Measurements from ENCODE around the gene PCSK2. TPM values are rescaled to one million over a fixed set of nuclear protein-coding genes. Genes with fewer than 3 reads are reported as not detected.

Gene PCSK2
- total and polyA plus RNA-seq, 5 experiments from 2014 or later: not detected

DNA sequence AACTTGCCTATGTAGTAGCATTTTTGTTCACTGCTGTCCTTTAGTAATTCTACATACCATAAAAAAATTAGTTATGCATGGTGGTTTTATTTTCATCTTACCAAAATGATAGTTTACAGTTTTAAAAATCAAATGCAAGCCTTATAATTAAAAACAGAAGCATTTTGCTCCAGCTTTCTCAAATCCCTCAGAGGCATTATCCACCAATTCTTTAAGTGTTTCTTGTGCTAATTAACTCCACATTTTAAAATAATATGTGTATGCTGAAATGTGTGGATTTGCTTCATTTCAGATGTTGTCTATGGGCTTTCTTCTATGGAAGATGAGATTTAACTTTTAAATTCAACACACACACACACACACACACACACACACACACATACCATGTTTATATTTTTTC is 49.3 kb downstream of the PCSK2 start:
- ATAC-seq: no peak
- Mint-ChIP-seq H3K36me3 (peaks cover 0 to 8% (median 0%) of the 10 kb centered on the region in 3 donors), H3K9me3 (peaks cover 3 to 26% (median 8%) of the 10 kb centered on the region in 9 donors), H3K27ac (no peak overlapping the region), H3K4me3 (no peak overlapping the region), H3K4me1 (no peaks in the 10 kb centered on the region), H3K27me3 (peaks cover 0 to 13% (median 3%) of the 10 kb centered on the region in 5 donors)
- no peak for DNase-seq
- POLR2A ChIA-PET: no interaction called here

DNA sequence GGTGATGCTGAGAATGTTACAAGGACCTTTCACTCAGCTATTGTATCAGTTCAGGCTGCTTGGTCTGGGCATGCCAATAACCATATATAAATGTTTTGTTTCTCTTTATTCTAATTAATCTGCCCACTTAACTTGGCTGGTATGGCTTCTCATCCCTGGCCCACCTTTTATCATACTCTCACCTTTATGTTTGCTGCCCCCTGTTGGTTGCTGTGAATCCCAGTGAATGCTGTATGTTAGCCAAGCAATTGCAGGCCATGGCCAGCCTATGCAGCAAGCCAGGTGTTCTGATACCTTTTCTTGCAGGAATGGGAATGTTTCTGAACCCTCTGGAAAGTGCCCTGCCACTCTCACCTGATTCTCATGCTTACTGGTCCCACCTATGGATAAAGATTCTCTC is 54.6 kb downstream of the PCSK2 start:
- POLR2A ChIA-PET: no interaction called here
- DNase-seq (no peak), ATAC-seq (no peak)
- peaks cover 0 to 3% (median 0%) of the 10 kb centered on the region in 3 donors for H3K36me3 Mint-ChIP-seq
- H3K4me3 Mint-ChIP-seq: no peak overlapping the region
- H3K27ac Mint-ChIP-seq: no peak overlapping the region
- peaks cover 0 to 8% (median 0%) of the 10 kb centered on the region in 5 donors for H3K27me3 Mint-ChIP-seq
- H3K4me1 Mint-ChIP-seq: no peaks in the 10 kb centered on the region
- peaks cover 0 to 24% (median 8%) of the 10 kb centered on the region in 9 donors for H3K9me3 Mint-ChIP-seq

DNA sequence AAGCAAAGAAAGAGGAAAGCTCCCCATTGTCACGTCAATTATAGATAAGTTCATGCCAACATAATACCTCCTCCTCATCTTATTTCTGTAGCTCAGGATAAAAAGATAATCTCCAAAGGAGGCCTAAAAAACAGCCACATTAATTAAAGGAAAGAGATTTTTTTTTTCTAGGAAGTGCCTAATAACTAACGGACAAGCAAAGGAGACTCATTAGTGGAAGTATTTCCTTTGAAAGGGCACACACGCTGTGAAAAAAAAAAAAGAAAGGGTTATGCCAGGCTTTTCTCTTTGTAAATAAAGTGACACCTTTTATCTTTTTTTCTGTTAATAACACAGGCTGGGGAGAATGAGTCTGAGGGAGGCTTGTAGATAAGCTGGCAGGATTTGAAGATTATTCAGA is 55.7 kb downstream of the PCSK2 start:
- Mint-ChIP-seq H3K4me1 (no peaks in the 10 kb centered on the region), H3K27ac (no peak overlapping the region), H3K9me3 (peaks cover 0 to 24% (median 8%) of the 10 kb centered on the region in 9 donors), H3K27me3 (peaks cover 0 to 16% (median 0%) of the 10 kb centered on the region in 5 donors), H3K4me3 (no peak overlapping the region), H3K36me3 (peaks cover 0 to 3% (median 0%) of the 10 kb centered on the region in 3 donors)
- DNase-seq (no peak), ATAC-seq (no peak)
- POLR2A ChIA-PET: no interaction called here

DNA sequence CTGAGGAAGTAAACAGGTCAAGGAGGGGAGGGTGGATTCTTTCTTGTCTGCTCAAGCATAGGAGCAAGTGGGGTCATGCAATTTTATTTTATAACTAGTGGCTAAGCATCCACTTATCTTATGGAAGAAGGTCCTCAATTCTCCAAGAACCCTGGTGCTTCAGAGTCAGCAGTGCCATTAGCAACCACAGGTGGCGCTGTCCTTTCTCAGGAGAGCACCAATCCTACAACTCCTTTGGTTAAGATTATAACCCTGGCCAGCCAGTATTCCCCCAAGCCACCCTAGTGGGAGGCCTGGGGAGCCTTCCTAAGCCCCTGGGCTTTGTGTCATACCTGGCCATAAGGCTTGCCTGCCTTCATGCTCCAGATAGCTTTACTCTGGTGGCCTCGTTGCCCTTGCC is 60.7 kb downstream of the PCSK2 start:
- H3K4me1 Mint-ChIP-seq: no peaks in the 10 kb centered on the region
- no peak overlapping the region for H3K4me3 Mint-ChIP-seq
- DNase-seq (no peak), ATAC-seq (no peak)
- POLR2A ChIA-PET: no interaction called here
- H3K9me3 Mint-ChIP-seq: no peaks in the 10 kb centered on the region
- no peak overlapping the region for H3K27ac Mint-ChIP-seq
- H3K36me3 Mint-ChIP-seq: no peaks in the 10 kb centered on the region
- peaks cover 0 to 17% (median 2%) of the 10 kb centered on the region in 5 donors for H3K27me3 Mint-ChIP-seq

DNA sequence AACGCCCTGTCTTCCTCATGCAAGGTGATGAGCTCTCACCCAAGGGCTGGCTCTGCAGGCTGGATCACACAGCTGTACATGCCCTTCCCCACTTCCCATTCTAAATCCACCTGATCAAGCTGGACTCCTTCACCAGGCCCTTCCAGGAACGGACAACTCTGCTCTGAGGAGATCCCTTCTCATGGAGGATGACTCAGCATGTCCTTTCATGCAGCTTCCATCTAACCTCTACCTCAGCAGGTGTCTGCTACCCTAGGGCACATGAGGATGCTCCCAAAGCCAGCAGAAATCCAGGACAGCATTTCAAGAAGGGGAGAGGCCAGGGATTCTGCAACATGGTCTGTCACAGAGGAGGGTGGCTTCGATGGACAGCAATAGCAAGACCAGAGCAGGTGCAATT is 61.2 kb downstream of the PCSK2 start:
- Mint-ChIP-seq H3K27me3 (peaks cover 0 to 17% (median 2%) of the 10 kb centered on the region in 5 donors), H3K9me3 (no peaks in the 10 kb centered on the region), H3K4me3 (no peak overlapping the region), H3K4me1 (no peaks in the 10 kb centered on the region), H3K36me3 (no peaks in the 10 kb centered on the region), H3K27ac (no peak overlapping the region)
- POLR2A ChIA-PET: no interaction called here
- no peak for ATAC-seq
- no peak for DNase-seq

DNA sequence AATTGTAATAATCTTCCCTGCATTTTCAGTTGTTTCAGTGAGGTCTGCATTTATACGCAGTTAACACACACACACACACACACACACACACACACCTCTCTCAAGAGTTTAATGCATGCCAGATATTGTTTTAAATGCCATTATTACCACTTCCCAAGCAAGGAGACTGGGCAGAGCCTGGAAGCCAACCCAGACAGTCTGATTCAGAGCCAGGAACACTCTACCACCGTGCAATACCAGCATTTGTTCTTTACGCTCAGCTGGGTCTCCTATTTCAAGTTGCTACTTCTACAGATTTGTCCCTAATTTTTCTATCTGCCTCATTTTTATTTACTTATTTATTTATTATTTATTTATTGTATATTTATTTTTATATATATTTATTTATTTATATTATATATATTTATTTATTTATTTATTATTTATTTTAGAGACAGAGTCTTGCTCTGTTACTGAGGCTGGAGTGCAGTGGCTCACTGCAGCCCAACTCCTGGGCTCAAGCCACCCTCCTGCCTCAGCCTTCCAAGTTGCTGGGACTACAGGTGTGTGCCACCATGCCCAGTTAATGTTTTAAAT is 68.4 kb downstream of the PCSK2 start:
- no peaks in the 10 kb centered on the region for H3K9me3 Mint-ChIP-seq
- no peak for DNase-seq
- no peak overlapping the region for H3K4me3 Mint-ChIP-seq
- no peak overlapping the region for H3K27ac Mint-ChIP-seq
- POLR2A ChIA-PET: no interaction called here
- H3K27me3 Mint-ChIP-seq: peaks cover 0 to 5% (median 0%) of the 10 kb centered on the region in 5 donors
- no peaks in the 10 kb centered on the region for H3K4me1 Mint-ChIP-seq
- H3K36me3 Mint-ChIP-seq: no peaks in the 10 kb centered on the region
- no peak for ATAC-seq

DNA sequence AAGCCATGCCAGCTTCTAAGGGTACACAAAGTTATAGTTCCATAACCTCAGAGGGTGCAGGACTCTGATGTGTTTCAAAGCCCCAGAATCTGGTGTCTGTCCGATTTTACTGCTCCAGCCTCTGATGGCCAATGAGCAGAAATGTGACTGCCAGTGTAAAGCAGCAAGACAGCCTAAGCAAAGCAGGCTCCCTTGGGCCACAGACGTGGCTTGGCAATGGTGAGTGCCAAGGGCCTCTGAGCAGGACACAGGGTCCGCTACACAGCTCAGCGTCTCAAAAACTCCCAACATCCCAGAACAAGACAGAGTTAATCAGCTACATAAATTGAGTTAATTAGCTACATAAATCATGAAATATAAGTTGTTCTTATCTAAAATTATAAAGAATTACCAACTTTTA is 69.2 kb downstream of the PCSK2 start:
- no peaks in the 10 kb centered on the region for H3K9me3 Mint-ChIP-seq
- POLR2A ChIA-PET: no interaction called here
- H3K27me3 Mint-ChIP-seq: peaks cover 0 to 5% (median 0%) of the 10 kb centered on the region in 5 donors
- no peak for ATAC-seq
- no peak overlapping the region for H3K27ac Mint-ChIP-seq
- DNase-seq: no peak
- H3K36me3 Mint-ChIP-seq: no peaks in the 10 kb centered on the region
- no peaks in the 10 kb centered on the region for H3K4me1 Mint-ChIP-seq
- no peak overlapping the region for H3K4me3 Mint-ChIP-seq

DNA sequence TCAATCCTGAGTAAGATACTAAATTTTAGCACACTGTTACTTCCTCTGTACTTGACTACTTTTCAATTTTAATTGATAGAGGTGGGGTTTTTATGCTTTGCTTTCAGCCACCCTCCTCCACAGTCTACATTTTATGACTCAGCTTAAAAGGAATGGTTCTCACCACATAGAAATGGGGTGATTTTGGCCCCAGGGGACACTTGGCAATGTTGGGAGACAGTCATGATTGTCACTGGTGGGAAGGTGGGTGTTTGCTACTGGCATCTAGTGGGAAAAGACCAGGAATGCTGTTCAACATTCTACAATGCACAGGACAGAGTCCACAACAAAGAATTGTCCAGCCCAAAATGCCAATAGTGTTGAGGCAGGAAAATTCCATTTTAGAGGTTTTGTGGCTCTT is 71.3 kb downstream of the PCSK2 start:
- Mint-ChIP-seq H3K36me3 (no peaks in the 10 kb centered on the region), H3K4me1 (no peaks in the 10 kb centered on the region), H3K9me3 (peaks cover 0 to 7% (median 0%) of the 10 kb centered on the region in 9 donors), H3K27ac (no peak overlapping the region), H3K4me3 (no peak overlapping the region), H3K27me3 (peaks cover 0 to 8% (median 0%) of the 10 kb centered on the region in 5 donors)
- ATAC-seq (no peak), DNase-seq (no peak)
- POLR2A ChIA-PET: no interaction called here

DNA sequence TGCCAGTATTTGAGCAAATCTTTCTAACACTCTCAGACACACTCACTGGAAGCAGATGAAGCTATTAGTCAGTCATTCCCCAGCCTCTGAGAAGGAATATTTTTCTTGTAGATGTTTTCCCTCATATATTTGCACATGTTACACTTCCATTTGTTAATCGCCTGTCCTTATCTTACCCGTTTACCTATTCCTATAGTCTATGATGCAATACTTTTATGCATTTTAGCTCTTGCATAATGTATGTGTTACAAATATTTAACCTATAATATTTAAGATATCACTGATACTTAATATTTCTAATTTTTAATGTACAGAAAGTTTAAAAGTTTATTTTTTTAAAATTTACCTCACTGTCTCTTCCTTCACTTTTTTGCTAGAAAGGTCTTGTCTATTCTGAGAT is 71.9 kb downstream of the PCSK2 start:
- no peak overlapping the region for H3K4me3 Mint-ChIP-seq
- DNase-seq (no peak), ATAC-seq (no peak)
- no peak overlapping the region for H3K27ac Mint-ChIP-seq
- H3K36me3 Mint-ChIP-seq: no peaks in the 10 kb centered on the region
- POLR2A ChIA-PET: no interaction called here
- H3K27me3 Mint-ChIP-seq: peaks cover 0 to 8% (median 0%) of the 10 kb centered on the region in 5 donors
- no peaks in the 10 kb centered on the region for H3K4me1 Mint-ChIP-seq
- H3K9me3 Mint-ChIP-seq: peaks cover 0 to 7% (median 0%) of the 10 kb centered on the region in 9 donors

DNA sequence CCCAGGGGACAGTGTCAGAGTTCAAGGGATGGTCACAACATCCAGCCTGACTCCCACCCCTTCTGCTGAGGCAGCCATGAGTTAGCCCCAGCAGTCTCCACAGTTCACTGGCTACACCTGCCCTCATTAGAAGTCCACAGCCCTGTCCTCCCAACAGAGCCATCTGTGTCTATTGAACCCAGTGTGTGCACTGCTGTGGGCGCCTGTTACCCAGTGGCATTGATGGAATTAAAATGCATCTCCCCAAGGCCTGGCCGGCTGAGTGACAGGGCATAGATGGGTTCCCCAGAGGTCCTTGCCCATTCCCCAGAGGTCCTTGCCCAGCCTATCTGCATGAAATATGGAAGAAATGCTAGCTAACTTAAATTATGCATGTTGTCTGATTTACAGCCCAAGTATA is 73.3 kb downstream of the PCSK2 start:
- POLR2A ChIA-PET: no interaction called here
- no peaks in the 10 kb centered on the region for H3K4me1 Mint-ChIP-seq

DNA sequence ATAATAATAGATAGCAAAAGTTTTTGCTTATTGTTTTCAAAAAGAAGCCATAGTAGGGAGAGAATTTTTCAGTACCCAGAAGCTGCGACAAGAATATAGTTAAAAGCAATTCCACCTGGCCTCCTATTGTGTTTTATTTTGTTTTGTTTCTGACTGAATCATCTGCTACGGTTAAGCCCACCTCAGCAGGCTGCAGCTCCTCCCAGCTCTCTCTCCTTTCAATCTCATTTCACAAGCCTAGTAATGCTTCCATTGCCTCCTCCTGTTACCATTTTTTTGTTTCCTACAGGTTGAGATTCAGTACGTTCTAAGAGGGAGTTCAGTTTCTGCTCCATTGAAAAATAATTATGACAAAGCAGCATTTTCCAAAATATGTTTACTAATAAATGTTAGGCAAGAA is 77.9 kb downstream of the PCSK2 start:
- Mint-ChIP-seq H3K27me3 (peaks cover 2 to 17% (median 3%) of the 10 kb centered on the region in 5 donors), H3K4me3 (no peak overlapping the region), H3K9me3 (peaks cover 0 to 10% (median 2%) of the 10 kb centered on the region in 9 donors), H3K36me3 (no peaks in the 10 kb centered on the region), H3K27ac (no peak overlapping the region), H3K4me1 (no peaks in the 10 kb centered on the region)
- ATAC-seq (no peak), DNase-seq (no peak)
- POLR2A ChIA-PET: no interaction called here

More for the DNA sequence above, 73.3 kb downstream of the PCSK2 start:
- Mint-ChIP-seq H3K36me3 (no peaks in the 10 kb centered on the region), H3K27me3 (peaks cover 0 to 8% (median under 1%) of the 10 kb centered on the region in 5 donors), H3K9me3 (peaks cover 0 to 7% (median 0%) of the 10 kb centered on the region in 9 donors), H3K27ac (no peak overlapping the region), H3K4me3 (no peak overlapping the region)
- ATAC-seq (no peak), DNase-seq (no peak)

DNA sequence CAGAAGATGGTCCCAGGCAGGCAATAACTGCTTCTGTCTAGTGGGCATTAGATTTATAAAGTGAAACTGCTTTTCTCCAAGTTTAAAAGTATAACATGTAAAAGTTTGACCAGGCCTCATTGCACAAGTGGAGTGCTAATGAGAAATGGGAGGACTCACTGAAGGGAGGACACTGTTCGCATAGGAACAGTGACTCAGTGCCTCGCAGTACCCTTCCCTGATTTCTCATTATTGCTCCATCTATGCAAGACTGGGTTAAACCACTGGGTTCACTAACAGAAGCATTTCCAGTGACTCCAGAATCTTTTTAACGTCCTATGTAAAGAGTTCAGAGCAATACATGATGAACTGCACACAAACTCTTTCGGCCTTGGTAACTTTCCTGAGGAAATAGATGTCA is 79.6 kb downstream of the PCSK2 start:
- POLR2A ChIA-PET: no interaction called here
- no peak for DNase-seq
- Mint-ChIP-seq H3K27me3 (peaks cover 0 to 19% (median 3%) of the 10 kb centered on the region in 5 donors), H3K4me3 (no peak overlapping the region), H3K36me3 (no peaks in the 10 kb centered on the region), H3K4me1 (no peaks in the 10 kb centered on the region), H3K27ac (no peak overlapping the region), H3K9me3 (peaks cover 0 to 10% (median 2%) of the 10 kb centered on the region in 9 donors)
- no peak for ATAC-seq

DNA sequence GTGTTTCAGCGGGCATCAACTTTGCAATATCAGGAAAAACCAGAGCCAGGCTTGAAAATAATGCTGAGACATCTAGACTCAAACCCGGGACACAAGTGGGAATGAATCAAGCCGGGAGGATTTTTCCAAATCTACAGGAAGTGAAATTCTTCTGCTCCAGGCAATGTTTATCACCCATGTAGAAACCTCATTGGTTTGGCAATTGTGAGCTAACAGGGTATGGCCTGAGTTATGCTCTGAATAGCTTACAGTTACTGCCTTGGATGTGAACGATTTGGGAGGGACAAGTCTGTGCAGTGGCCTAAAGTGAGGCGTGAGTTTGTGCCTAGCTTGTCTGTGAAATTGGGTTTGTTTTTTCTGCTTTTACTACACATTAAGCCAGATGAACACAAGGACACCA is 87.4 kb downstream of the PCSK2 start:
- Mint-ChIP-seq H3K4me3 (no peak overlapping the region), H3K4me1 (no peaks in the 10 kb centered on the region), H3K36me3 (peaks cover 0 to 5% (median 0%) of the 10 kb centered on the region in 3 donors), H3K27ac (peak overlapping the region in 1 of 10 donors; percentile 45), H3K27me3 (peaks cover 24 to 46% (median 42%) of the 10 kb centered on the region in 5 donors), H3K9me3 (peaks cover 0 to 6% (median 0%) of the 10 kb centered on the region in 9 donors)
- DNase-seq: no peak
- no peak for ATAC-seq
- POLR2A ChIA-PET: no interaction called here

Data from naive thymus-derived CD8-positive, alpha-beta T cell (primary cell).